GM18868 (cell line): ENCODE results near the gene ITGAE.
"Not testable (repeated sequence)": the region's sequence is repeated elsewhere in the genome, so short reads cannot be mapped to it uniquely, and the experiment has no call there.

ENCODE experiments used
- ATAC-seq: cut with Tn5 transposase; IDR thresholded peaks from one replicate; pipeline ENCODE4 v1.9.1; 2021; ENCODE audit warnings: mild to moderate bottlenecking, moderate library complexity; ENCODE audit not compliant: unreplicated experiment

Gene ITGAE

GRCh38 chr17:3761918-3762380, 39.0 kb downstream of the ITGAE start:
- no peak for ATAC-seq

DNA sequence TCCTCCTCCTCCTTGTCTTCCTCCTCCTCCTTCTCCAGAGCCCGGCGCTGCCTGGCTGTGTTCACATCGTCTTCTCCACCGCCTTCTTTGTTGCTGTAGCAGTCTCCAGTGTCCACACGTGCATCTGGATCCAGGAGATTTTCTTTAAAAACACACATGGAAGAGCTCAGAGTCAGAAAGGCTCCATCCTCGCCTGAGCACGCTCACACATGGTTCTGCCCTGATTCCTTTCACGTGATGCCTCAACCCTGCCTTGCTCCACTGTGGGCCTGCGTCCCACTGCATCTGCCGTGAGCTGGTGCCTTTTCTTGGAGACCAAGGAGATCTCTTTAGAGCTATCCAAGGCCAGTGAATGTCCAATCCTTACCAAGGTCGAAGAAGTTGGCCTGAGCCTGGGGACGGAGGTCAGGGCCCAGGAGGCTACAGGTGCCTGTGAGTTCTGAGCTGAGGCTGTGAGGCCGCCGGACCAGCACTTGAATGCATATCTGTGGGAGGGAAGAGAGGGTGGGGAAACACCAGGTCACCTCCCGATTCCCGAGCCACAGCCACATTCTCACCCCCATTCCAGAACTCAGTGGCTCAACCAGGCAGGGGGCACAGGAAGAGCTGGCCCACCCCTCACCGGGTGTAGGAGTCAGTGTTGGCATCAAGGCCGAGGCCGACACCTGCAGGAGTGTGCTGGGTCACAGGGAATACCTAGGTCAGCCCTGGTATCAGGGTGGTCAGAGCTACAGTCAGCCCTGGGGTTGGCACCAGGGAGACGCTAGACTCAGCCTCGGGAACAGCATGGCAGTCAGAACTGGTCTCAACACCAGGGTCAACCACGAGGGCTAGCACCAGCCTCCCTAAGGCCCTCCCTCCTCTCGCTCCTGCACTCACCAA, 39.7 kb downstream of the ITGAE start:
- ATAC-seq = no peak

GRCh38 chr17:3759597-3760216, 41.3 kb downstream of the ITGAE start:
- ATAC-seq = no peak

- no peak for ATAC-seq
These were observed 45.5 kb downstream of the ITGAE start for GRCh38 chr17:3755335-3756030.

GRCh38 chr17:3754458-3755334, 46.3 kb downstream of the ITGAE start:
- ATAC-seq = no peak

- no peak for ATAC-seq
These were observed 46.9 kb downstream of the ITGAE start for GRCh38 chr17:3754066-3754457.

DNA sequence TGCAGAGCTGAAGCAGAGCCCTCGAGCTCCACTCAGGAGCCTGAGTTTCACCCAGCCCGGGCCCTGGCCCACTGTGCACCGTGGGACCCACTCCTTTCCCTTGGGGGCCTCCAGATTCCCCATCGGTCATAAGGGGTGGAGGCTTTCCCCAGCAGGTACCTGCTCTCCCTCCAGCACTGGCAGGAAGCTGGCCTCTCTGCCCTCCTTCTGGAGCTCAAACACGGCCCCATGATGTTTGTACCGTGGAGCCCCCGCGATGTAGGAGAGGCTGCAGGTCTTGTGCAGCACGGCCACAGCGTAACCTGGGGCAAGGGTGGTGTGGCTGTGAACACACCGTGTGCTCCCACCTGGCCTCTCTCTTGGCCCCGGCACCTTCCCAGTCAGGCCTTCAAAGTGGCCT, 47.4 kb downstream of the ITGAE start:
- no peak for ATAC-seq

DNA sequence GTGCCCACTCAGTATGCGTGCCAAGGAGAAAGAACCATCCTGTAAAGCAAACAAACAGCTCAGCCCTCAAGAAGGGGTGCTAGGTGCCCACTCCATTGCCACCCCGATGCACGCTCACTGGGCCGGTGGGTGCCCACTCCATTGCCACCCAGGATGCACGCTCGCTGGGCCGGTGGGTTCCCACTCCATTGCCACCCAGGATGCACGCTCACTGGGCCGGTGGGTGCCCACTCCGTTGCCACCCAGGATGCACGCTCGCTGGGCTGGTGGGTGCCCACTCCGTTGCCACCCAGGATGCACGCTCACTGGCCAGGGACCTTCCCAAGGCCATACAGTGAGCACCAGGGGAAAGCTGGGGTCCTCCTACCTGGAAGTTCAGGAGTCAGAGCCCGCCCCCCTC, 49.2 kb downstream of the ITGAE start:
- ATAC-seq = no peak

DNA sequence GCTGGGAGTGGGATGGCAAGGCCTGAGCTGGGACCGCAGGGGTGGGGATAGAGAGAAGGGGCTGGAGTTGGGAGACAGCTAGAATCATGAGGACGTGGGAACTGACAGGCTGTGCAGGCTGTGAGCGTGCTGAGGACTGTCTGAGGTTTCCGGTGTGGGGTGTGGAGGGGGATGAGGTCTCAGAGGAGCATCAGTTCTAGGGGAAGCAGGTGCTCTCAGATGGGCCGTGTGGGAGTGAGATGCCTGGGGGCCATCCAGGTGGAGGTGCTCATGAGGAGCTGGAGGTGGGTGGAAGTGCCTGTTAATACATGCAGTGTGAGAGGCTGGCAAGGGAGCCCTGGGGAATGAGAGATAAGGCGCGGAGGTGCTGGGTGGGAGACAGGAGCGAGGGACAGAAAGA, 50.1 kb downstream of the ITGAE start:
- ATAC-seq = no peak

DNA sequence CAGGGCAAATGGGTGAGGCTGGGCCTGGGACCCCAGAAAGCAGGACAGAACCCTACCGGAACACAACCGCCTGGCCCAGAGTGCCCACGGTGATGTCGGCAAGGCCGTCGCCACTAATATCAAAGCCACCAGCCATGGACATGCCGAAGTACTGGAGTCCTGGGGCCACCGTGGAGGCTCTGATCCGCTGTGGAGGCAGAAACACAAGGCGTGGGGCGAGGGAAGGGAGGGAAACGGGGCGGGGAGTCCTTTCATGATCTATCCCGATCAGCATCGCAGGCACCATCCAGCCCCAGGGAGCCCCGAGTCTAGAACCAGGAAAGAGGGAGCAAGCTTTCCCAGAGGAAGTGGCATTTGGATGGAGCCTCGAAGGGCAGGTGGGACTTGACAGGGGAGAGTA, 50.7 kb downstream of the ITGAE start:
- no peak for ATAC-seq

- no peak for ATAC-seq
These were observed 52.4 kb downstream of the ITGAE start for GRCh38 chr17:3748576-3748975.

GRCh38 chr17:3747805-3748204, 53.2 kb downstream of the ITGAE start:
- no peak for ATAC-seq

DNA sequence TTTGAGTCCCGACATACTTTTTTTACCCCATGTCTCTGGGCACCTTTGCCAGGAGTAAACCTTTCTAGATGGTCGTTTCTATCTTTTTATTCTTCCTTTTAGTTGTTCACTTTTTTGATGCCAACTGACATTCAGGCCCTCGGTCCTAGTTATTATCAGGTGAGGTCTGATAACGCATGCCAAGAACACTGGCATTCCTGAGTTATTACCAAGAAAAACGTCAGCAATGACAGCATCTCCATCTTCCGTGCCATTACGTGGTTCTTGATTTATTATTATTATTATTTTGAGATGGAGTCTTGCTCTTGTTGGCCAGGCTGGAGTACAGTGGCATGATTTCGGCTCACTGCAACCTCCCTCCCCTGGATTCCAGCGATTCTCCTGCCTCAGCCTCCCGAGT, 55.9 kb downstream of the ITGAE start:
- no peak for ATAC-seq

- no peak for ATAC-seq
These were observed 57.0 kb downstream of the ITGAE start for GRCh38 chr17:3744014-3744413.

- no peak for ATAC-seq
These were observed 60.3 kb downstream of the ITGAE start for GRCh38 chr17:3740611-3741073.

DNA sequence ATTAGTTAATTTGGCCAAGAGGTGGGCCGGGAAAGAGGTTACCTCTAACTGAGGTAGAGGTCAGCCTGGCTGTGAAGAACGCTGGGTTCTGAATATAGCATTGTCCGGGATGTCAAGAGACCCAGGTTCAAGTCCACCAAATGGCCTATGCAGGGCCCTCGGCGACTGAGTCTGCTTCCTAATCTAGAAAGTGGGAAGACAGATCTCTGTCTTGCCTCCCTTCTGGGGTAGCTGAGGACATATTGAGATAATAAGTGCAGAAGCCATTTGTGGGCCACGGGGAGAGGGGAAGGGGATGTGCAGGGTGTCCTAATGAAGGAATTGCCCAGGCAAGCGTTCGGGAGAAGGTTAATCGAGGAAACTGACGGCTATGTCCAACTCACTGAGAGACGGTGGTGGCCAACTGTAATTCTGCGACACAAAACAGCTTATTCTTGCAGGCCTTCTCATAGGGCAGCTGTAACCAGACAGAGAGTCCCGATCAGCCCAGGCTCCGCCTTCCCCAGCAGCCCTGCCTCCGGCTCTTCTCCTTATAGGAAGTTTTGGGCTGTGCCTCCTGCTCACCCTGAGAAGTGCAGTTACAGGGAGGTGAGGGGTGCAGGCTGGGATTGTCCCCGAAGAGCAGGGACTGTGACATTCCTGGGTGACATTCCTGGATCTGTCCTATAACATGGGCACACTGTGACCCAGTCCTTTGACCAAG, 61.4 kb downstream of the ITGAE start:
- ATAC-seq = no peak

GRCh38 chr17:3738562-3739295, 62.3 kb downstream of the ITGAE start:
- ATAC-seq = no peak

- no peak for ATAC-seq
These were observed 65.5 kb downstream of the ITGAE start for GRCh38 chr17:3735515-3735914.

- not testable (repeated sequence) for ATAC-seq
These were observed 66.1 kb downstream of the ITGAE start for GRCh38 chr17:3734911-3735276.
